Activated CD8-positive, alpha-beta T cell treated with anti-CD3 and anti-CD28 coated beads for 36 hours (primary cell): ENCODE measurements around the gene ANKRD30A. TPM values are rescaled to one million over a fixed set of nuclear protein-coding genes. Genes with fewer than 3 reads are reported as not detected.

Experiments
- ATAC-seq: fragments of 200-7000 bp; cut with Tn5 transposase; one replicate; pipeline ENCODE4 v1.10.0; 2021; ENCODE audit warnings: mild to moderate bottlenecking, moderate library complexity
- CTCF ChIA-PET: fragments of 350-600 bp; sonication (Branson Sonifier 250); formaldehyde crosslinking; loops from one replicate; lab custom pipeline; 2021; ENCODE audit warnings: antibody characterized with exemption; lab: Charles Lee
- POLR2A ChIA-PET: fragments of 350-600 bp; sonication (Branson Sonifier 250); formaldehyde crosslinking; loops from one replicate; lab custom pipeline; 2021; ENCODE audit warnings: antibody characterized with exemption; lab: Charles Lee
- DNase-seq: peaks from one replicate; pipeline ENCODE4 v3.0.0-alpha.2; 2020
- H3K27ac Mint-ChIP-seq: one replicate; pipeline ENCODE4 v1.8.0; 2021; ENCODE audit warnings: mild to moderate bottlenecking, mixed read lengths
- H3K27me3 Mint-ChIP-seq: one replicate; pipeline ENCODE4 v1.8.0; 2021; ENCODE audit warnings: mixed read lengths
- H3K36me3 Mint-ChIP-seq: one replicate; pipeline ENCODE4 v1.8.0; 2021; ENCODE audit warnings: low read depth, mixed read lengths
- H3K4me1 Mint-ChIP-seq: one replicate; pipeline ENCODE4 v1.8.0; 2021; ENCODE audit warnings: low read depth, mixed read lengths
- H3K4me3 Mint-ChIP-seq: one replicate; pipeline ENCODE4 v1.8.0; 2021; ENCODE audit warnings: mild to moderate bottlenecking, moderate library complexity, mixed read lengths
- H3K9me3 Mint-ChIP-seq: one replicate; pipeline ENCODE4 v1.8.0; 2021; ENCODE audit warnings: mixed read lengths
- intact Hi-C: fragments of 100-400 bp; cut with micrococcal nuclease; formaldehyde crosslinking; loops from one replicate; pipeline ENCODE4 v1.10.0; 2022
- total RNA-seq, 2 experiments: library from RNA; stranded (reverse); gene quantifications; one replicate each; pipeline ENCODE4 v1.2.3, GENCODE V29; 2021
- TF ChIP-seq, protein P1 (sequence below): fragments of 200-600 bp; IDR thresholded peaks from one replicate; pipeline ENCODE4 v1.8.0; 2022; ENCODE audit warnings: antibody characterized with exemption, mild to moderate bottlenecking

Gene ANKRD30A
- total RNA-seq, 2 experiments from 2014 or later, result not detected

DNA sequence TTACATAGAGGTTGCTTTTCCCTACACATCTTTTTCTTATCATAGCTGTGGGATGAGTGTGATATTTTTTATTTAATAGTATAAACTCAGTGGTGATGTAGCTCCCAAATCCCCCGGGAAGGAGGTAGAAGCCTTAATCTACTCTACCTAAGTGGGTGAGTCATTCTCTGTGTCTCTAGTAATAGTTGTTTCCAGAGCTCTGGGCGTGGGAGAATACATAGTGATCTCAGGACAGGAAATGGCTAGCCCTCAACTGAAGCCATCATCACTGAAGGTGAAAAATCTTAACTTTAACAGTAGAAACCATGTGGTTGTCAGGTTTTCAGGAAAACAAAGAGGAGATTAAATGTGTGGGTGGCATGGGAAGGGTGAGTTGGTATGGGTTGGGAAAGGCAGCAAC lies 278.4 kb downstream of the ANKRD30A start:
- H3K9me3 Mint-ChIP-seq, result peaks cover 11% of the 10 kb centered on the region
- H3K4me1 Mint-ChIP-seq, result no peaks in the 10 kb centered on the region
- no peak overlapping the region for H3K4me3 Mint-ChIP-seq
- DNase-seq (no peak), ATAC-seq (no peak)
- H3K36me3 Mint-ChIP-seq, result no peaks in the 10 kb centered on the region
- ChIA-PET CTCF (no interaction called here), POLR2A (no interaction called here)
- no peak overlapping the region for H3K27ac Mint-ChIP-seq
- intact Hi-C loops, result no loop called here
- H3K27me3 Mint-ChIP-seq, result no peaks in the 10 kb centered on the region
- TF ChIP-seq, protein P1, sequence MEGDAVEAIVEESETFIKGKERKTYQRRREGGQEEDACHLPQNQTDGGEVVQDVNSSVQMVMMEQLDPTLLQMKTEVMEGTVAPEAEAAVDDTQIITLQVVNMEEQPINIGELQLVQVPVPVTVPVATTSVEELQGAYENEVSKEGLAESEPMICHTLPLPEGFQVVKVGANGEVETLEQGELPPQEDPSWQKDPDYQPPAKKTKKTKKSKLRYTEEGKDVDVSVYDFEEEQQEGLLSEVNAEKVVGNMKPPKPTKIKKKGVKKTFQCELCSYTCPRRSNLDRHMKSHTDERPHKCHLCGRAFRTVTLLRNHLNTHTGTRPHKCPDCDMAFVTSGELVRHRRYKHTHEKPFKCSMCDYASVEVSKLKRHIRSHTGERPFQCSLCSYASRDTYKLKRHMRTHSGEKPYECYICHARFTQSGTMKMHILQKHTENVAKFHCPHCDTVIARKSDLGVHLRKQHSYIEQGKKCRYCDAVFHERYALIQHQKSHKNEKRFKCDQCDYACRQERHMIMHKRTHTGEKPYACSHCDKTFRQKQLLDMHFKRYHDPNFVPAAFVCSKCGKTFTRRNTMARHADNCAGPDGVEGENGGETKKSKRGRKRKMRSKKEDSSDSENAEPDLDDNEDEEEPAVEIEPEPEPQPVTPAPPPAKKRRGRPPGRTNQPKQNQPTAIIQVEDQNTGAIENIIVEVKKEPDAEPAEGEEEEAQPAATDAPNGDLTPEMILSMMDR, result no peak
